Vagina (tissue), 2 donors: Measurements from ENCODE around the gene GJA4. TPM values are rescaled to one million over a fixed set of nuclear protein-coding genes. Genes with fewer than 3 reads are reported as not detected.

Experiments used
- DNase-seq, 2 donors: peaks; one replicate each; pipeline ENCODE4 v3.0.0-alpha.2; 2017; ENCODE audit errors: extremely low spot score in 2 of 2
- H3K27ac ChIP-seq: fragments of 200-600 bp; sonication (generic); one replicate; pipeline ENCODE4 v1.5.1; 2019
- H3K27me3 ChIP-seq: fragments of 200-600 bp; sonication (generic); one replicate; pipeline ENCODE4 v1.5.1; 2019
- H3K36me3 ChIP-seq, 2 donors: fragments of 200-600 bp; sonication (generic); one replicate each; pipeline ENCODE4 v1.5.1; 2017 to 2019
- H3K4me1 ChIP-seq: fragments of 200-600 bp; sonication (generic); one replicate; pipeline ENCODE4 v1.5.1; 2019
- H3K4me3 ChIP-seq, 2 donors: fragments of 200-600 bp; sonication (generic); 1 replicate in 1 of 2; 2 replicates in 1 of 2; pipeline ENCODE4 v1.5.1; 2016 to 2019
- H3K9me3 ChIP-seq: fragments of 200-600 bp; sonication (generic); one replicate; pipeline ENCODE4 v1.5.1; 2019
- CTCF ChIP-seq, 3 experiments: fragments of 450-650 bp in 2 of 3; fragments of 200-600 bp in 1 of 3; sonication (generic) in 1 of 3; IDR thresholded peaks; one replicate each; pipeline ENCODE4 v1.5.1; 2017 to 2019; ENCODE audit warnings: antibody characterized with exemption in 3 of 3, mild to moderate bottlenecking in 2 of 3, moderate library complexity in 2 of 3
- POLR2A ChIP-seq, 2 donors: fragments of 450-650 bp; IDR thresholded peaks; one replicate each; pipeline ENCODE4 v1.6.1; 2017; ENCODE audit warnings: antibody characterized with exemption in 2 of 2, mild to moderate bottlenecking in 2 of 2, moderate library complexity in 2 of 2
- POLR2AphosphoS5 ChIP-seq, 2 donors: sonication (generic); formaldehyde crosslinking; IDR thresholded peaks; one replicate each; pipeline ENCODE4 v1.9.0; 2017; ENCODE audit warnings: antibody characterized with exemption in 2 of 2, mild to moderate bottlenecking in 2 of 2, low read depth in 1 of 2; ENCODE audit not compliant: insufficient read depth in 1 of 2
- intact Hi-C: fragments of 100-400 bp; cut with DNase I; formaldehyde crosslinking; loops from one replicate; pipeline ENCODE4 v1.15.1; 2023
- total RNA-seq: library from RNA; depleted of rRNA; stranded (reverse); fragments of >200 nt; gene quantifications from one replicate; pipeline ENCODE4 v1.2.3, GENCODE V29; 2016

The GJA4 gene
- total RNA-seq, 1 donor from 2014 or later, result 28.5 TPM

GRCh38 chr1:34784751-34785221 lies 8.0 kb upstream of the GJA4 start:
- TF ChIP-seq CTCF (IDR thresholded peaks at IDR 0.05), result no peak
- no peak for TF ChIP-seq POLR2A (IDR thresholded peaks at IDR 0.05)
- TF ChIP-seq POLR2AphosphoS5 (IDR thresholded peaks at IDR 0.05; ENCODE audit: insufficient read depth in 1 of 2, low read depth in 1 of 2), result no peak
- no peak for DNase-seq
- intact Hi-C loops, result no loop called here

GRCh38 chr1:34785231-34785874 lies 7.4 kb upstream of the GJA4 start:
- Histone ChIP-seq H3K4me1 (peaks cover 14% of the 10 kb centered on the region), H3K9me3 (no peaks in the 10 kb centered on the region), H3K27ac (no peak overlapping the region), H3K27me3 (no peaks in the 10 kb centered on the region), H3K36me3 (peaks cover 0 to 9% of the 10 kb centered on the region in 2 donors), H3K4me3 (no peak overlapping the region)
- no peak for TF ChIP-seq CTCF (IDR thresholded peaks at IDR 0.05)
- TF ChIP-seq POLR2A (IDR thresholded peaks at IDR 0.05), result no peak
- no peak for TF ChIP-seq POLR2AphosphoS5 (IDR thresholded peaks at IDR 0.05; ENCODE audit: insufficient read depth in 1 of 2, low read depth in 1 of 2)
- intact Hi-C loops, result no loop called here
- no peak for DNase-seq

More at GRCh38 chr1:34784751-34785221, 8.0 kb upstream of the GJA4 start:
- Histone ChIP-seq H3K4me1 (peaks cover 20% of the 10 kb centered on the region), H3K9me3 (no peaks in the 10 kb centered on the region), H3K27ac (no peak overlapping the region), H3K36me3 (peaks cover 0 to 9% of the 10 kb centered on the region in 2 donors), H3K27me3 (no peaks in the 10 kb centered on the region), H3K4me3 (no peak overlapping the region)

GRCh38 chr1:34785875-34786470 lies 6.8 kb upstream of the GJA4 start:
- intact Hi-C loops, result no loop called here
- H3K27ac ChIP-seq, result no peak overlapping the region
- no peak overlapping the region for H3K4me3 ChIP-seq
- H3K27me3 ChIP-seq, result no peaks in the 10 kb centered on the region
- TF ChIP-seq POLR2A (IDR thresholded peaks at IDR 0.05) (no peak), POLR2AphosphoS5 (IDR thresholded peaks at IDR 0.05; ENCODE audit: insufficient read depth in 1 of 2, low read depth in 1 of 2) (no peak), CTCF (IDR thresholded peaks at IDR 0.05) (no peak)
- H3K4me1 ChIP-seq, result peaks cover 8% of the 10 kb centered on the region
- peaks cover 0 to 9% of the 10 kb centered on the region in 2 donors for H3K36me3 ChIP-seq
- DNase-seq, result no peak
- no peaks in the 10 kb centered on the region for H3K9me3 ChIP-seq

GRCh38 chr1:34786521-34787325 lies 6.1 kb upstream of the GJA4 start:
- intact Hi-C loops, result no loop called here
- H3K27ac ChIP-seq, result no peak overlapping the region

More at GRCh38 chr1:34786521-34787325, 6.1 kb upstream of the GJA4 start:
- Histone ChIP-seq H3K9me3 (no peaks in the 10 kb centered on the region), H3K4me1 (peaks cover under 1% of the 10 kb centered on the region), H3K4me3 (no peak overlapping the region), H3K36me3 (peaks cover 0 to 9% of the 10 kb centered on the region in 2 donors), H3K27me3 (no peaks in the 10 kb centered on the region)
- no peak for DNase-seq
- peak; percentile 47 to 53 (median 47) for TF ChIP-seq CTCF (IDR thresholded peaks at IDR 0.05)
- no peak for TF ChIP-seq POLR2AphosphoS5 (IDR thresholded peaks at IDR 0.05; ENCODE audit: insufficient read depth in 1 of 2, low read depth in 1 of 2)
- TF ChIP-seq POLR2A (IDR thresholded peaks at IDR 0.05), result no peak
